HUES48 (cell line): ENCODE results near the gene DAPK1.

ENCODE experiments used
- H3K27ac ChIP-seq: one replicate; pipeline ENCODE4 v1.7.0; 2013; ENCODE audit warnings: low read depth, low read length, inconsistent platforms
- H3K27me3 ChIP-seq: 2 replicates; pipeline ENCODE4 v1.6.1; 2013; ENCODE audit warnings: mild to moderate bottlenecking, low read length; ENCODE audit not compliant: control insufficient read depth, insufficient read depth
- H3K36me3 ChIP-seq: 2 replicates; pipeline ENCODE4 v1.6.1; 2013; ENCODE audit warnings: low read length; ENCODE audit not compliant: control insufficient read depth, insufficient read depth
- H3K4me1 ChIP-seq: 2 replicates; pipeline ENCODE4 v1.6.1; 2013; ENCODE audit warnings: mild to moderate bottlenecking, low read length; ENCODE audit not compliant: control insufficient read depth, insufficient read depth
- H3K4me3 ChIP-seq: 2 replicates; pipeline ENCODE4 v1.5.1; 2013; ENCODE audit warnings: mild to moderate bottlenecking, low read depth, low read length
- H3K9ac ChIP-seq: 2 replicates; pipeline ENCODE4 v1.6.1; 2013; ENCODE audit warnings: mild to moderate bottlenecking, low read depth, low read length, moderate library complexity
- H3K9me3 ChIP-seq: 2 replicates; pipeline ENCODE4 v1.6.1; 2013; ENCODE audit warnings: low read length; ENCODE audit not compliant: control insufficient read depth, insufficient read depth

Gene DAPK1

DNA sequence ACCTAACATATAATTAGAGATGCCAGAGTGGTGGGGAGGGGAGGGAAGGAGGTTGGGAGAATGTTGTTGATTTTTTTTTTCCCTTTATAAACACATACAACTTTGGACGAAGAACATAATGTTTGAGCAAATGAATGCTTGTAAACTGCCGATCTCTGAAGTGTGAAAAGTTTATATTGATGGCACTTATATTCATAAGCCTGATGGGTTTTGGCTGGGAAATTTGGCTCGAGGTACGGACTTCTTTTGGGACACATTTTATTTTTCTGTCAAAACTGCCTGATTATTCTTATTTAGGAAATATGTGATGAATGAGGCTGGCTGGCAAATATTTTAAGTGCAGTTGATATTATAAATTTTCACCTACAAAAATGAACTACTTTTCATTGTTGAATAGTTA lies 9.9 kb downstream of the DAPK1 start:
- H3K4me1 ChIP-seq: no peaks in the 10 kb centered on the region
- H3K9ac ChIP-seq: no peak overlapping the region
- no peaks in the 10 kb centered on the region for H3K9me3 ChIP-seq
- H3K4me3 ChIP-seq: no peak overlapping the region
- peaks cover 62% of the 10 kb centered on the region for H3K36me3 ChIP-seq
- H3K27me3 ChIP-seq: no peaks in the 10 kb centered on the region
- H3K27ac ChIP-seq: no peak overlapping the region

DNA sequence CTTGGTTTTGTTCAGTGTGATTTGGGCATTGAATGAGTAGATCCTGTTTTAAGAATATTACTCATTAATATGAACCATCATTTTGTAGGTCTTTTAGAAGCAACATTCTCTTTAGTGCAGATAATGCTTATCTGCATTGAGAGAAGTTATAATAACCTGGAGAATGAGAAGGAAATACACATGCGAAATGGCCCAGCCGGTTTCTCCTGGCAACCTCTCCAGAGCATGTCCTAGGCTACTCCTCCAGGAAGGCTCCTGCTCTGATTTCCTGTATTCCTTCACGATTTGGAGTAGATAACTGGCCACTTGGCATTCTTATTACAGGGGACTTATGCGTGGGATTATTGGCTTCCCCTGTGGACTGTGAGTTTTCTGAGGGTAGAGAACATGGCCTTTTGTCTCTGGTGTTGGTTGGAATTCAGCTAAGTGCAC lies 12.6 kb downstream of the DAPK1 start:
- no peaks in the 10 kb centered on the region for H3K4me1 ChIP-seq
- H3K9me3 ChIP-seq: no peaks in the 10 kb centered on the region
- no peak overlapping the region for H3K27ac ChIP-seq
- H3K27me3 ChIP-seq: no peaks in the 10 kb centered on the region
- peaks cover 49% of the 10 kb centered on the region for H3K36me3 ChIP-seq
- no peak overlapping the region for H3K4me3 ChIP-seq
- no peak overlapping the region for H3K9ac ChIP-seq

- Histone ChIP-seq H3K9ac (no peak overlapping the region), H3K36me3 (peaks cover 44% of the 10 kb centered on the region), H3K27ac (no peak overlapping the region), H3K27me3 (no peaks in the 10 kb centered on the region), H3K9me3 (no peaks in the 10 kb centered on the region), H3K4me1 (peaks cover 15% of the 10 kb centered on the region), H3K4me3 (no peak overlapping the region)
Observed at GRCh38 chr9:87512311-87512710, 14.6 kb downstream of the DAPK1 start.

- no peak overlapping the region for H3K9ac ChIP-seq
Observed at GRCh38 chr9:87513161-87513560, 15.5 kb downstream of the DAPK1 start.

DNA sequence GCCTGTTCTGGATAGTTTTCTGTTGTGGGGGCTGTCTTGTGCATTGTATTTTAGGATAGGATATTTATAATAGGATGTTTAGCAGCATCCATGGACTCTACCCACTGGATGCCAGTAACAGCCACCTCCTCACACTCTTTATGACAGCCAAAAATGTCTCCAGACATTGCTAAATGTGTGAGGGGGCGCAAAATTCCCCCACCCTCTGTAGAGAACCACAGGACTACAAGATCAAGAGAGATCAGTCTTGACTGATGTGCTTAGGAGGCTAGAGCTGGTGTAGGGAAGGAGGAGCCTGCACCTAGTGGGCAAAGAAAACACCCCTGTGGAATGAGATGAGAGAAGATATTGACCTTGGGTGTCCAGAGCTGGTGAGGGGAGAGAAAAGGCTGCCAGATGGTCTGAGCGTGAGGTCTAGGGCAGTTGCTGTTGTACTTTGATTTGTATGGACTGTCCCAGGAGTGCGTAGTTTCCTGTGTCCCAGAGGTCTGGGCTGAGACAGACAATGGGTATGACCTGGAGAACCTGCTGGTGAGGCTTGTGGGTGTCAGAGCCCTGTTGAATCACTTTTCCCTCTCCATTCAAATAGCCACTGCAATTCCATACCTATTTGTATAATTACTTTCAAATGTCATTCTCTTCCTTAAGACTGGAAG lies 16.3 kb downstream of the DAPK1 start:
- Histone ChIP-seq H3K4me3 (no peak overlapping the region), H3K36me3 (peaks cover 36% of the 10 kb centered on the region), H3K27me3 (no peaks in the 10 kb centered on the region), H3K9me3 (no peaks in the 10 kb centered on the region), H3K27ac (no peak overlapping the region), H3K9ac (no peak overlapping the region), H3K4me1 (peaks cover 27% of the 10 kb centered on the region)

More at GRCh38 chr9:87513161-87513560, 15.5 kb downstream of the DAPK1 start:
- no peak overlapping the region for H3K27ac ChIP-seq
- H3K27me3 ChIP-seq: no peaks in the 10 kb centered on the region
- H3K4me3 ChIP-seq: no peak overlapping the region
- peaks cover 19% of the 10 kb centered on the region for H3K4me1 ChIP-seq
- H3K9me3 ChIP-seq: no peaks in the 10 kb centered on the region
- peaks cover 41% of the 10 kb centered on the region for H3K36me3 ChIP-seq

DNA sequence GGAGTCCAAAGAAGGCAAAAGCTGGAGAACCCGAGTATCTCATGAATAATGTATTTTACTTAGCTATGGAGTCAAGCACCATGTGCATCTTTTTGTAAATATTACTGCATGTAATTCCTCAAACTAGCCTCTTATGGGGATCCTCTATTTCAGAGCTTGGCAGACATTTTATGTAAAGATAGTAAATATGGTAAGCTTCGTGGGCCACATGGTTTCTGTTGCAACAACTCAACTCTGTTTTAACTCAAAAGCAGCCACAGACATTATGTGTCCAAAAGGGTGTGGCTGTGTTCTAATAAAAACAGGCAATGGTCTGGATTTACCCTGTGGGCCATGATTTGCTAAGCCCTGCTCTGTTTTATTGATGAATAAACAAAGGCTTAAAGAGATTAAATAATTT lies 17.3 kb downstream of the DAPK1 start:
- Histone ChIP-seq H3K9me3 (no peaks in the 10 kb centered on the region), H3K36me3 (peaks cover 31% of the 10 kb centered on the region), H3K4me1 (peaks cover 34% of the 10 kb centered on the region), H3K9ac (no peak overlapping the region), H3K27ac (no peak overlapping the region), H3K27me3 (no peaks in the 10 kb centered on the region), H3K4me3 (no peak overlapping the region)

DNA sequence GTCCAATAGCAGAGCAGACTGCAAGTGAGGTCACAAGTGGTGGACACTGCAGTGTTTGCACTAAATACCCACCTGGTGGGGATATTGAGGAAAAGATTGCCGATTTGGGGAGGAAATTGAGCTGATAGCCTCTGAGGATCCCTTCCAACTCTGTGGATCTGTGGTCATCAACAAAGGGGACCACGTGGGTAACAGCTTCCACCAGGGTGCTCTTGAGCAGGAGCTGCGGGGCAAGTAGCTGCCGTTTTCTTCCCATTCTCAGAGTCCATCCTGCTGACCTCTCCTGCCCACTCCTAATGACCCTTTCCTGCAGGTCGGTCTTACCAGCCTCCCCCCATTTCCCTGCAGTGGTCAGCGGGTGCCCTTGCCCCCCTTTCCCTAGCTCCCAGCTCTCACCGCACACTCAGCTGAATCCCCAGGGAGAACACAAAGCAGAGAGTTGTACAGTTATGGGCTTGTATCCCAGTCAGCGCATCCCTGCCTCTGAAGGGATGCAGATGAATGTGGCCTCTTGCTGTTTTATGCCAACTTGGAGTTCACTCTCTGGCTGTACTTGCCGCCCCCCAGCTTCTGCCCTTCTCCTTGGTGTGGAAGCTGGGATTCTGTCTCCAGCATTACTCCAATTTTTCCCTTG lies 18.0 kb downstream of the DAPK1 start:
- H3K9me3 ChIP-seq: no peaks in the 10 kb centered on the region
- no peak overlapping the region for H3K9ac ChIP-seq
- H3K36me3 ChIP-seq: peaks cover 29% of the 10 kb centered on the region
- no peaks in the 10 kb centered on the region for H3K27me3 ChIP-seq
- H3K27ac ChIP-seq: peak overlapping the region; percentile 25
- no peak overlapping the region for H3K4me3 ChIP-seq
- H3K4me1 ChIP-seq: peaks cover 38% of the 10 kb centered on the region

- peaks cover 38% of the 10 kb centered on the region for H3K4me1 ChIP-seq
- no peaks in the 10 kb centered on the region for H3K27me3 ChIP-seq
- H3K27ac ChIP-seq: peak overlapping the region; percentile 25
- no peak overlapping the region for H3K4me3 ChIP-seq
- H3K36me3 ChIP-seq: peaks cover 29% of the 10 kb centered on the region
- H3K9me3 ChIP-seq: no peaks in the 10 kb centered on the region
- no peak overlapping the region for H3K9ac ChIP-seq
Observed at GRCh38 chr9:87516222-87516925, 18.7 kb downstream of the DAPK1 start.

GRCh38 chr9:87516926-87517290 lies 19.2 kb downstream of the DAPK1 start:
- no peak overlapping the region for H3K4me3 ChIP-seq
- peak overlapping the region; percentile 25 for H3K27ac ChIP-seq
- no peaks in the 10 kb centered on the region for H3K9me3 ChIP-seq
- no peak overlapping the region for H3K9ac ChIP-seq
- peaks cover 30% of the 10 kb centered on the region for H3K36me3 ChIP-seq
- peaks cover 38% of the 10 kb centered on the region for H3K4me1 ChIP-seq
- no peaks in the 10 kb centered on the region for H3K27me3 ChIP-seq

- Histone ChIP-seq H3K4me3 (no peak overlapping the region), H3K9me3 (no peaks in the 10 kb centered on the region), H3K4me1 (peaks cover 38% of the 10 kb centered on the region), H3K27ac (no peak overlapping the region), H3K36me3 (peaks cover 24% of the 10 kb centered on the region; the same call in 1 of the 2 replicates), H3K9ac (no peak overlapping the region), H3K27me3 (no peaks in the 10 kb centered on the region)
Observed at GRCh38 chr9:87517732-87518131, 20.1 kb downstream of the DAPK1 start.

GRCh38 chr9:87518702-87519335 lies 21.2 kb downstream of the DAPK1 start:
- Histone ChIP-seq H3K4me1 (peaks cover 40% of the 10 kb centered on the region), H3K27me3 (no peaks in the 10 kb centered on the region), H3K27ac (peak overlapping the region; percentile 62), H3K36me3 (peaks cover 14% of the 10 kb centered on the region; the same call in 1 of the 2 replicates), H3K9me3 (no peaks in the 10 kb centered on the region), H3K9ac (no peak overlapping the region), H3K4me3 (no peak overlapping the region)
